GM12874 (cell line): Measurements from ENCODE around the gene APBB3.

Experiments
- TF ChIP-seq, protein P1 (sequence below): IDR thresholded peaks from 2 replicates; pipeline ENCODE4 v1.5.1; 2011; ENCODE audit warnings: low read depth, mild to moderate bottlenecking, control low read depth, low read length, moderate library complexity; ENCODE audit not compliant: insufficient read depth

Gene APBB3, protein sequence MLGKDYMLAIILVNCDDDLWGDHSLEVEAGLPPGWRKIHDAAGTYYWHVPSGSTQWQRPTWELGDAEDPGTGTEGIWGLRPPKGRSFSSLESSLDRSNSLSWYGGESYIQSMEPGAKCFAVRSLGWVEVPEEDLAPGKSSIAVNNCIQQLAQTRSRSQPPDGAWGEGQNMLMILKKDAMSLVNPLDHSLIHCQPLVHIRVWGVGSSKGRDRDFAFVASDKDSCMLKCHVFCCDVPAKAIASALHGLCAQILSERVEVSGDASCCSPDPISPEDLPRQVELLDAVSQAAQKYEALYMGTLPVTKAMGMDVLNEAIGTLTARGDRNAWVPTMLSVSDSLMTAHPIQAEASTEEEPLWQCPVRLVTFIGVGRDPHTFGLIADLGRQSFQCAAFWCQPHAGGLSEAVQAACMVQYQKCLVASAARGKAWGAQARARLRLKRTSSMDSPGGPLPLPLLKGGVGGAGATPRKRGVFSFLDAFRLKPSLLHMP

DNA sequence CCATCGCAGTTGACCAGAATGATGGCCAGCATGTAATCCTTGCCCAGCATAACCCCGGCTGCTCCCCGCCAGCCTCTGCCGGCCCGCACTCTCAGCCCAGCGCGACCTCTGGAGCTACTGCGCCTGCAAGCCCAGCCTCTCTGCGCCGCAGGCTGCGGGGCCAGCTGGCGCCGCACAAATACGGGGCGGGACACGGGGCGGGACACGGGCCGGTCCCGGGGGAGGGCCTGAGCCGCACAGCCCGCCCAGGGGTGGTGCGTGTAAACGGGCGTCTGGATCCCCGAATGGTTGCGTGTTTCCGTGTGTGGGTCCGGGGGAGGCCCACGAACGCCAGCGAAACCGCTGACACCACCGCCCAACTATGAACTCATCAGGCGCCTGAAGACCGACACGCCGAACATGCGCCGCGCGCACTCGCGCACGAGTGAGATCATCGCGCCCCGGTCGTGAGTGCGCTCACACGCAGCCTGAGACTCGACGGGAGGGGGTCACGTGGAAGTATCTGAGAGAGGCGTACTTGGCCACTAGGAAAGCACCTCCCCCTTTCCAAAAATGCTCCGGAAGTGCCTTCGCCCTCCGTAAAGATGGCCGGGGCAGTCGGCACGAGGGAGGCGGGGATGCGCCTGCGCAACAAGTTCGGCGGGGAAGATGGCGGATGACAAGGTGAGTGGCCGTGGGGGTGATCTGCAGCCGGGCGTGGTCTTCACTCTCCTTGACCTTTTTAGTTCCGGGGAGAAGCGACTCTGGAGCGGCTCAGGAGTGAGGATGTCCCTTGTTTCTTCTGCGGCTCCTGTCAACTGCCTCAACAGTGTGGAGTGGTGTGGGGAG, at the start of gene APBB3, which contains the start of gene SLC35A4:
Gene APBB3 (minus strand): TSS at position 403 of the 828 bp plus-strand sequence. CDS start 353 bp downstream, at position 50.
Gene SLC35A4 (plus strand): TSS at position 633 of the 828 bp plus-strand sequence. CDS start 2,342 bp downstream, outside the sequence.
- TF ChIP-seq, protein P1, sequence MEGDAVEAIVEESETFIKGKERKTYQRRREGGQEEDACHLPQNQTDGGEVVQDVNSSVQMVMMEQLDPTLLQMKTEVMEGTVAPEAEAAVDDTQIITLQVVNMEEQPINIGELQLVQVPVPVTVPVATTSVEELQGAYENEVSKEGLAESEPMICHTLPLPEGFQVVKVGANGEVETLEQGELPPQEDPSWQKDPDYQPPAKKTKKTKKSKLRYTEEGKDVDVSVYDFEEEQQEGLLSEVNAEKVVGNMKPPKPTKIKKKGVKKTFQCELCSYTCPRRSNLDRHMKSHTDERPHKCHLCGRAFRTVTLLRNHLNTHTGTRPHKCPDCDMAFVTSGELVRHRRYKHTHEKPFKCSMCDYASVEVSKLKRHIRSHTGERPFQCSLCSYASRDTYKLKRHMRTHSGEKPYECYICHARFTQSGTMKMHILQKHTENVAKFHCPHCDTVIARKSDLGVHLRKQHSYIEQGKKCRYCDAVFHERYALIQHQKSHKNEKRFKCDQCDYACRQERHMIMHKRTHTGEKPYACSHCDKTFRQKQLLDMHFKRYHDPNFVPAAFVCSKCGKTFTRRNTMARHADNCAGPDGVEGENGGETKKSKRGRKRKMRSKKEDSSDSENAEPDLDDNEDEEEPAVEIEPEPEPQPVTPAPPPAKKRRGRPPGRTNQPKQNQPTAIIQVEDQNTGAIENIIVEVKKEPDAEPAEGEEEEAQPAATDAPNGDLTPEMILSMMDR = no peak

DNA sequence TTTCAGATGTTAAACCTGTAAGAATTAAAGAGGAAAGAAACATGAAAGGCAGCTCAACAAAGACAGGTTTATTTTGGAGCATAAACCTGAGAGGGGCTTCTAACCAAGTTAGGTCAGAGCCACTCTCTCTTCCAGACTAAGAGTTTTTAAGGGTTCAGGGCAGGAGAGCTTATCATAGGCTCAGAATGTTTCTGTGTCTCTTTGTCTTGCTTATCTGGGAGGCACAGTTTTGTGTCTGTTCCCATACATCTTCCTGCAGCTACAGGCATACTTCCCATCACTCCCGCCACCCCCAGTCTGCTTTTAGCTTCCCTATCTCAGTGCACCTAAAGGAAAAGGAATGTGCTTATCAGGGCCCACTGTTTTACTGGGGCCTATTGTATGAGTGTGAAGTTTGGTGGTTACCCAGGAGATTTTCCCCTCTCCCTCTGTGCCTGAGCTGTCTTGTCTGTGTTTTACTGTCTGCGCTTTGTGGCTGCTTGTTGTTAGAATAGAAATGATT, 46.7 kb upstream of the APBB3 start:
- TF ChIP-seq, protein P1 = no peak

DNA sequence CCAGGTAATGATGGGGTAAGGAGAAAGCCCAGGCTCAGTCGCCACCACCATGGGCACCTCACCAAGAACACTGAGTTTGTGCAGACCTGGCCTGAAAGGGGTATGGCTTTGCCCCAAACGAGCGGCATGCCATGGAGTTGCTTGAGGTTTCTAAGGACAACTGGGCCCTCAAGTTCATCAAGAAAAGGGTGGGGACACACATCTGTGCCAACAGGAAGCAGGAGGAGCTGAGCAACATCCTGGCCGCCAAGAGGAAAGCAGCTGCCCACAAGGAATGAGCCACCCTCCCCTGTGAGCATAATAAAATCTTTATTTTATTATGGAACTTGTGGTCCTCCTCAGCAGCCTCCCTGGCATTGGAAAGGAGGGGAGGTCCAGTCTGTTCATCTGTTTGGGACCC, 44.7 kb upstream of the APBB3 start:
- TF ChIP-seq, protein P1 = no peak

DNA sequence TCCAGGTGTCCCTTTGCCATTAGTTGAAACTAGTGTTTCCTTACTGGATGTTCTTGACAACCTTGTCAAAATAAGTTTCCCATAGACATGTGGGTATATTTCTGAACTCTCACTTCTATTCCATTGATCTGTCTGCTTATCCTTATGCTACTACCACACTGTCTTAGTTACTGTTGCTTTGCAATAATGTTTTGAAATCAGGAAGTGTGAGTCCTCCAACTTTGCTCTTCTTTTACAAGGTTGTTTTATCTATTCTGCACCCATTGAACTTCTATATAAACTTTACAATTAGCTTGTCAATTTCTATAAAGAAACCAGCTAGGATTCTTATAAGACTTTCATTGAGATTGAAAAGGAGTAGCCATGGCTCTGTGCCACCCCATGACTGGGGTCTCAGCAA, 44.3 kb upstream of the APBB3 start:
- TF ChIP-seq, protein P1 = no peak

DNA sequence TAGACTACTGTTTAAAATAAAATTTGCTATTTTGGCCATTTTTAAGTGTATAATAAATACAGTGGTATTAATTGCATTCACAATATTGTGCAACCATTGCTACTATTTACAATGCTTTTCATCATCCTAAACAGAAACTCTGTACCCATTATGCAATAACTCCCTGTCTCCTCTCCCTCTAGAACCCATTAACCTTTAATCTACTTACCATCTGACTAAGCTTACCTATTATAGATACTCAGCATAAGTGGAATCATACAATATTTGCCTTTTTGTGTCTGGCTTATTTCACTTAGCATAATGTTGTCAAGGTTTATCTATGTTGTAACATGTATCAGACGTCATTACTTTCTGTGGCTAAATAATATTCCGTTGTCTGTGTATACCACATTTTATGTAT, 42.6 kb upstream of the APBB3 start:
- TF ChIP-seq, protein P1 = no peak

DNA sequence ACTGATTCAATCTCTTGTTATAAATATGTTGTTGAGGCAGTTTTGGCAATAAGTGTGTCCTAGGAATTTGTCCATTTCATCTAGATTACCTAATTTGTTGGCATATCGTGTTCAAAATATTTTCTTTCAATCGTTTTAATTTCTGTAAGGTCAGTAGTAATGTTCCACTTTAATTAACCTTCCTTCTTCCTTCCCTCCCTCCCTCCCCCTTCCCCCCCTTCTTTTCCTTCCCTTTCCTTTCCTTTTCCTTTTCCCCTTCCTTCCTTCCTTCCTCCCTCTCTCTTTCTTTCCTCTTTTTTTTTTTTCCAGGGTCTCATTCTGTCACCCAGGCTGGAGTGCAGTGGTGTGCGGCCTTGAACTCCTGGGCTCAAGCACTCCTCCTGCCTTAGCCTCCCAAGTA, 41.5 kb upstream of the APBB3 start:
- TF ChIP-seq, protein P1 = no peak

DNA sequence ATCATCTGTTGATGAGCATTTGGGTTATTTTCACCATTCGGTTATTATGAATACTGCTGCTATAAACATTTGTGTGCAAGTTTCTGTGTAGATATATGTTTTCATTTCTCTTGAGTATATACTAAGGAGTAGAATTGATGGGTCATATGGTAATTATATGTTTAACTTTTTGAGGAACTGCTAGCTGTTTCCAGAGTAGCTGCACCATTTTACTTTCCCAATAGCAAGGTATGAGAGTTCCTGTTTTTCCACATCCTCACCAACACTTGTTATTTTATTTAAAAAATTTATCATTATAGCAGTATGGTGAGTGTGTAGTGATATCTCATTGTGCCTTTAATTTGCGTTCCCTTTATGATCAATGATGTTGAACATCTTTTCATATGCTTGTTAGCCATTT, 39.3 kb upstream of the APBB3 start:
- TF ChIP-seq, protein P1 = no peak
